Measurements from ENCODE around the gene KPNA2.

Gene KPNA2
- long read RNA-seq, transcript KPNA2-201 (11 exons, 2,181 nt) = major isoform, 2,000 of 2,090 reads
- long read RNA-seq, partial matches to known transcripts = 60 of 2,090 reads
- long read RNA-seq, other reads (novel, unspliced or antisense) = 29 of 2,090 reads

DNA sequence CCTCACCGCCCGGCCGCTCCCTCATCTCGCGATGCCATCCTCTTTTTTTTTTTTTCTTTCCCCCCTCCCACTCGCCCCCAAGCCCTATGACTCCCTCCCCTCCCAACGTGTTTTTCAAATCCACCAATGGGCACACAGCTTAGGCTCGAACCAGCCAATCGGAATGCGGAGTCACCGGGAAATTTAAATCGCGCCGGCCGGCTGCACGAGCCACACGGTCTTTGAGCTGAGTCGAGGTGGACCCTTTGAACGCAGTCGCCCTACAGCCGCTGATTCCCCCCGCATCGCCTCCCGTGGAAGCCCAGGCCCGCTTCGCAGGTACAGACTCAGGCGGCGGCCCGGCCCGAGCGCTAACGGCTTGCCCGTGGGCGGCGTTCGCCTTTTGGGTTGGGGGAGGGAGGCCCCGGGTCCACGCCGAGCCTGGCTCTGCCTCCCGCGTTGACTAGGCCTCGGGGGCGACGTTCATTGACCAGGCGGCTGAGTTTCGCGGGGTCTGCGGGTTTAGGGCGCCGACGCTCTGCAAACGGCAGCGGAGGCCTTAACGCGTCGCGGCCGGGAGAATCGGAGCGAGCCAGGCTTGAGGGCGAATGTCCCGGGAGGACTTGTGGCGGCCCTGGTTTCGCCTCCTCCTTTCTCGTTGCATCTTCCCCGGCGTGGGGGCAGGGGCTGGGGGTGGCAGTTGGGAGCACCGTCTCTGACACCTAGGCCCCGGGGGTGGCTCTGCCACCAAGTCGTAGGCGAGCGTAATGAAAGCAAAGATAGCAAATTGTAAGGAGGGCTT, at the start of gene KPNA2:
TSS of gene KPNA2 (plus strand) at position 213 of the 781 bp plus-strand sequence. CDS start 1,398 bp downstream, outside the sequence.
- Histone ChIP-seq H3K4me3 (replicated peaks; ENCODE audit: insufficient read depth, low read length) (peak within 1 kb of the TSS; percentile 94), H3K27me3 (ENCODE audit: insufficient read depth, poor library complexity, severe bottlenecking) (no peaks in the 10 kb centered on the region), H3K27ac (replicated peaks) (peak within 1 kb of the TSS; percentile 97)
- DNase-seq (ENCODE audit: low read depth in 1 of 2, low spot score in 1 of 2) = peak; percentile 95 to 96
- TF ChIP-seq GABPA (IDR thresholded peaks at IDR 0.05; ENCODE audit: low read depth) (no peak), POLR2AphosphoS5 (IDR thresholded peaks at IDR 0.05; ENCODE audit: low read depth) (peak; percentile 90)

DNA sequence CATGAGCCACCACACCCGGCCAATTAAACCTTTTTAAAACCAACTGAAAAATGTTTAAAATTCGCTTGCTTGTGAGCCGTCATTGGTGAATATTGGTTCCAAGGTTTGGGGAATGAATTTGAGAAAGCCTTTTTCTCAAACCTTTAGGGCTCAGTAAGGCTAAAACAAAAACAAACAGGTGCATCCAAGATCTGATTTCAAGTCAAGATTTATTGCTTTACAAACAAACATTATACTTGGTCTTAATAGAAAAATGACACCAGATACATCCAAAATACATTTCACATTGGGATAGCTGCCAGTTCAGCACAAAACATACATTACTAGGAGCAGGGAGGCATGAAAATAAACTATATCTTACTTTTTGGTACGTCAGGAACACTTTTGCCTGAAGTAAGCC, 44.6 kb upstream of the KPNA2 start:
- Histone ChIP-seq H3K4me3 (replicated peaks; ENCODE audit: insufficient read depth, low read length) (no peak overlapping the region), H3K27ac (replicated peaks) (no peak overlapping the region), H3K27me3 (ENCODE audit: insufficient read depth, poor library complexity, severe bottlenecking) (peaks cover 3% of the 10 kb centered on the region)
- no peak for DNase-seq (ENCODE audit: low read depth in 1 of 2, low spot score in 1 of 2)
- no peak for TF ChIP-seq GABPA (IDR thresholded peaks at IDR 0.05; ENCODE audit: low read depth)
- TF ChIP-seq SPI1 (IDR thresholded peaks at IDR 0.05; ENCODE audit: borderline replicate concordance, low read depth) = no peak
- no peak for TF ChIP-seq POLR2AphosphoS5 (IDR thresholded peaks at IDR 0.05; ENCODE audit: low read depth)
- TF ChIP-seq, protein P1, sequence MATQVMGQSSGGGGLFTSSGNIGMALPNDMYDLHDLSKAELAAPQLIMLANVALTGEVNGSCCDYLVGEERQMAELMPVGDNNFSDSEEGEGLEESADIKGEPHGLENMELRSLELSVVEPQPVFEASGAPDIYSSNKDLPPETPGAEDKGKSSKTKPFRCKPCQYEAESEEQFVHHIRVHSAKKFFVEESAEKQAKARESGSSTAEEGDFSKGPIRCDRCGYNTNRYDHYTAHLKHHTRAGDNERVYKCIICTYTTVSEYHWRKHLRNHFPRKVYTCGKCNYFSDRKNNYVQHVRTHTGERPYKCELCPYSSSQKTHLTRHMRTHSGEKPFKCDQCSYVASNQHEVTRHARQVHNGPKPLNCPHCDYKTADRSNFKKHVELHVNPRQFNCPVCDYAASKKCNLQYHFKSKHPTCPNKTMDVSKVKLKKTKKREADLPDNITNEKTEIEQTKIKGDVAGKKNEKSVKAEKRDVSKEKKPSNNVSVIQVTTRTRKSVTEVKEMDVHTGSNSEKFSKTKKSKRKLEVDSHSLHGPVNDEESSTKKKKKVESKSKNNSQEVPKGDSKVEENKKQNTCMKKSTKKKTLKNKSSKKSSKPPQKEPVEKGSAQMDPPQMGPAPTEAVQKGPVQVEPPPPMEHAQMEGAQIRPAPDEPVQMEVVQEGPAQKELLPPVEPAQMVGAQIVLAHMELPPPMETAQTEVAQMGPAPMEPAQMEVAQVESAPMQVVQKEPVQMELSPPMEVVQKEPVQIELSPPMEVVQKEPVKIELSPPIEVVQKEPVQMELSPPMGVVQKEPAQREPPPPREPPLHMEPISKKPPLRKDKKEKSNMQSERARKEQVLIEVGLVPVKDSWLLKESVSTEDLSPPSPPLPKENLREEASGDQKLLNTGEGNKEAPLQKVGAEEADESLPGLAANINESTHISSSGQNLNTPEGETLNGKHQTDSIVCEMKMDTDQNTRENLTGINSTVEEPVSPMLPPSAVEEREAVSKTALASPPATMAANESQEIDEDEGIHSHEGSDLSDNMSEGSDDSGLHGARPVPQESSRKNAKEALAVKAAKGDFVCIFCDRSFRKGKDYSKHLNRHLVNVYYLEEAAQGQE (IDR thresholded peaks at IDR 0.05; ENCODE audit: insufficient replicate concordance, low read depth) = no peak
- TF ChIP-seq, protein P2, sequence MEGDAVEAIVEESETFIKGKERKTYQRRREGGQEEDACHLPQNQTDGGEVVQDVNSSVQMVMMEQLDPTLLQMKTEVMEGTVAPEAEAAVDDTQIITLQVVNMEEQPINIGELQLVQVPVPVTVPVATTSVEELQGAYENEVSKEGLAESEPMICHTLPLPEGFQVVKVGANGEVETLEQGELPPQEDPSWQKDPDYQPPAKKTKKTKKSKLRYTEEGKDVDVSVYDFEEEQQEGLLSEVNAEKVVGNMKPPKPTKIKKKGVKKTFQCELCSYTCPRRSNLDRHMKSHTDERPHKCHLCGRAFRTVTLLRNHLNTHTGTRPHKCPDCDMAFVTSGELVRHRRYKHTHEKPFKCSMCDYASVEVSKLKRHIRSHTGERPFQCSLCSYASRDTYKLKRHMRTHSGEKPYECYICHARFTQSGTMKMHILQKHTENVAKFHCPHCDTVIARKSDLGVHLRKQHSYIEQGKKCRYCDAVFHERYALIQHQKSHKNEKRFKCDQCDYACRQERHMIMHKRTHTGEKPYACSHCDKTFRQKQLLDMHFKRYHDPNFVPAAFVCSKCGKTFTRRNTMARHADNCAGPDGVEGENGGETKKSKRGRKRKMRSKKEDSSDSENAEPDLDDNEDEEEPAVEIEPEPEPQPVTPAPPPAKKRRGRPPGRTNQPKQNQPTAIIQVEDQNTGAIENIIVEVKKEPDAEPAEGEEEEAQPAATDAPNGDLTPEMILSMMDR (IDR thresholded peaks at IDR 0.05; ENCODE audit: insufficient read depth, low read length) = no peak

- Histone ChIP-seq H3K27me3 (ENCODE audit: insufficient read depth, poor library complexity, severe bottlenecking) (peaks cover 3% of the 10 kb centered on the region), H3K4me3 (replicated peaks; ENCODE audit: insufficient read depth, low read length) (peak overlapping the region; percentile 68), H3K27ac (replicated peaks) (peak overlapping the region; percentile 67)
- DNase-seq (ENCODE audit: low read depth in 1 of 2, low spot score in 1 of 2) = no peak
- TF ChIP-seq, protein P1 (IDR thresholded peaks at IDR 0.05; ENCODE audit: insufficient replicate concordance, low read depth) = no peak
- TF ChIP-seq GABPA (IDR thresholded peaks at IDR 0.05; ENCODE audit: low read depth) (no peak), POLR2AphosphoS5 (IDR thresholded peaks at IDR 0.05; ENCODE audit: low read depth) (no peak), SPI1 (IDR thresholded peaks at IDR 0.05; ENCODE audit: borderline replicate concordance, low read depth) (no peak)
- TF ChIP-seq, protein P2 (IDR thresholded peaks at IDR 0.05; ENCODE audit: insufficient read depth, low read length) = no peak
These were observed 42.9 kb upstream of the KPNA2 start for GRCh38 chr17:67992548-67993152.

All from HL-60 (cell line).